Activated CD4-positive, alpha-beta memory T cell treated with anti-CD3 and anti-CD28 coated beads, Interleukin-2, amount 10 ng/mL, durations not matched to agents 7 days and 5 days (primary cell): ENCODE measurements around the gene SETD5. TPM values are rescaled to one million over a fixed set of nuclear protein-coding genes. Genes with fewer than 3 reads are reported as not detected.

ENCODE experiments used
- CTCF ChIA-PET: fragments of 350-600 bp; sonication (Branson Sonifier 250); formaldehyde crosslinking; loops from one replicate; lab custom pipeline; 2021; ENCODE audit warnings: antibody characterized with exemption, inconsistent platforms; lab: Charles Lee
- POLR2A ChIA-PET: fragments of 350-600 bp; sonication (Branson Sonifier 250); formaldehyde crosslinking; loops from one replicate; lab custom pipeline; 2021; ENCODE audit warnings: antibody characterized with exemption; lab: Charles Lee
- DNase-seq: peaks from one replicate; pipeline ENCODE4 v3.0.0-alpha.2; 2020
- H3K27ac Mint-ChIP-seq: one replicate; pipeline ENCODE4 v1.8.0; 2021; ENCODE audit warnings: mild to moderate bottlenecking, mixed read lengths
- H3K27me3 Mint-ChIP-seq: one replicate; pipeline ENCODE4 v1.8.0; 2021; ENCODE audit warnings: mixed read lengths
- H3K36me3 Mint-ChIP-seq: one replicate; pipeline ENCODE4 v1.8.0; 2021; ENCODE audit warnings: low read depth, mixed read lengths
- H3K4me1 Mint-ChIP-seq: one replicate; pipeline ENCODE4 v1.8.0; 2021; ENCODE audit warnings: mixed read lengths
- H3K4me3 Mint-ChIP-seq: one replicate; pipeline ENCODE4 v1.8.0; 2021; ENCODE audit warnings: mild to moderate bottlenecking, mixed read lengths
- H3K9me3 Mint-ChIP-seq: one replicate; pipeline ENCODE4 v1.8.0; 2021; ENCODE audit warnings: mixed read lengths
- total RNA-seq, 2 experiments: library from RNA; stranded (reverse); gene quantifications; one replicate each; pipeline ENCODE4 v1.2.3, GENCODE V29; 2021

The SETD5 gene, protein sequence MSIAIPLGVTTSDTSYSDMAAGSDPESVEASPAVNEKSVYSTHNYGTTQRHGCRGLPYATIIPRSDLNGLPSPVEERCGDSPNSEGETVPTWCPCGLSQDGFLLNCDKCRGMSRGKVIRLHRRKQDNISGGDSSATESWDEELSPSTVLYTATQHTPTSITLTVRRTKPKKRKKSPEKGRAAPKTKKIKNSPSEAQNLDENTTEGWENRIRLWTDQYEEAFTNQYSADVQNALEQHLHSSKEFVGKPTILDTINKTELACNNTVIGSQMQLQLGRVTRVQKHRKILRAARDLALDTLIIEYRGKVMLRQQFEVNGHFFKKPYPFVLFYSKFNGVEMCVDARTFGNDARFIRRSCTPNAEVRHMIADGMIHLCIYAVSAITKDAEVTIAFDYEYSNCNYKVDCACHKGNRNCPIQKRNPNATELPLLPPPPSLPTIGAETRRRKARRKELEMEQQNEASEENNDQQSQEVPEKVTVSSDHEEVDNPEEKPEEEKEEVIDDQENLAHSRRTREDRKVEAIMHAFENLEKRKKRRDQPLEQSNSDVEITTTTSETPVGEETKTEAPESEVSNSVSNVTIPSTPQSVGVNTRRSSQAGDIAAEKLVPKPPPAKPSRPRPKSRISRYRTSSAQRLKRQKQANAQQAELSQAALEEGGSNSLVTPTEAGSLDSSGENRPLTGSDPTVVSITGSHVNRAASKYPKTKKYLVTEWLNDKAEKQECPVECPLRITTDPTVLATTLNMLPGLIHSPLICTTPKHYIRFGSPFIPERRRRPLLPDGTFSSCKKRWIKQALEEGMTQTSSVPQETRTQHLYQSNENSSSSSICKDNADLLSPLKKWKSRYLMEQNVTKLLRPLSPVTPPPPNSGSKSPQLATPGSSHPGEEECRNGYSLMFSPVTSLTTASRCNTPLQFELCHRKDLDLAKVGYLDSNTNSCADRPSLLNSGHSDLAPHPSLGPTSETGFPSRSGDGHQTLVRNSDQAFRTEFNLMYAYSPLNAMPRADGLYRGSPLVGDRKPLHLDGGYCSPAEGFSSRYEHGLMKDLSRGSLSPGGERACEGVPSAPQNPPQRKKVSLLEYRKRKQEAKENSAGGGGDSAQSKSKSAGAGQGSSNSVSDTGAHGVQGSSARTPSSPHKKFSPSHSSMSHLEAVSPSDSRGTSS (N-terminal part only)
- 100 to 1,000 TPM; 110 to 111 TPM for total RNA-seq

DNA sequence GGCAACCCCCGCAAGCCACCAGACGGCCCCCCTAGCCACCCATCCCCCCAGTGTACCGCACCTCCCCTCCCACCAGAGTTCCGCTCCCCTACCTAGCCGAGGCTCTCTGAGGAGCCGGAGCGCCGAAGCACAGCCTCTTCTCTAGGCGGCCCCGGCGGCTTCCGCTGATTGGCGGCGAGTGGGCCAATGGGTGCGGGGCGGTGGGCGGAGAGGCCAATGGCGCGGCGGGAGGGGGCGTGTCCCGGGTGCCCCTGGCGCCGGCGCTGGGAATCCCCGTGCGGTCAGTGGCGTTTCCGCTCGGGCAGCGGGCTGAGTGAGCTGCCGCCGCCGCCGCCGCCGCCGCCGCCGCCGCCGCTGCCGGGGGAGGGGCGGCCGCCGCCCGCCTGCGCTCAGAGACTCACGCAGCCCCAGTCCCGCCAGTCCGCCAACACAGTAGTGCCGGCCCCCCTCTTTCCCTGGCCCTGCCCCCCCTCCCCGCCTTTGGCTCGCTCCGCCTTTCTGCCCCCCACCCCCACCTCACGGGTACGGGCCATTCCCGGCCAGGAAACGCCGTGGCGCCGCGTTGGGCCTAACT, at the start of gene SETD5:
SETD5 (plus strand) TSS at position 284 of the 574 bp plus-strand sequence. CDS start 31,324 bp downstream, outside the sequence.
- ChIA-PET POLR2A (interaction anchor here (0.8 to 10.7 kb wide), 29 partner anchors 7 to 923 kb away, joined by 3 to 257 read pairs (median 11); partner anchors contain the start of genes ARPC4, BRPF1, MTMR14 and RAD18), CTCF (interaction anchor here (4.0 to 4.3 kb wide), 2 partner anchors 34 to 44 kb away, joined by 27 to 30 read pairs; partner anchors contain the start of gene THUMPD3)
- Mint-ChIP-seq H3K4me3 (peak within 1 kb of the TSS; percentile 100), H3K36me3 (peaks cover 50% of the 10 kb centered on the region), H3K27me3 (no peaks in the 10 kb centered on the region), H3K4me1 (peaks cover 66% of the 10 kb centered on the region), H3K27ac (peak within 1 kb of the TSS; percentile 99), H3K9me3 (no peaks in the 10 kb centered on the region)
- DNase-seq = peak; percentile 99

DNA sequence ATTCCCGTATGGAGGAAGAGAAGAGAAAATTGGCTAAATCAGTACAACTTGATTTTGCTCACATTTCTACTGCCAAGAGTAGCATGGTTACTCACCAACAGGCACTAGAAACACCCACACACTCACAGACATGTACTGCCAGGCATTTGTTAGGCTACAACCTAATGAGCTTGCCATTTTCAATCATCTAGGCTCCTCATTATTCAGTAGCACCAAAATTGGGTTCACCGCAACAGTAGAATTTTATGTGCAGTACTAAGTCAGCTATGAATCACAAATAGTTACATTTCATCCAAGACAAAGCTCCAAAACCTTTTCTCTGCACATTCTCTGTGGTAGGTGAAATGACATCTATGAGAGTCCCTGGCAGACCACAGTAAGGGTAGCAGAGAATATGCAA, 49.5 kb upstream of the SETD5 start:
- no peaks in the 10 kb centered on the region for H3K9me3 Mint-ChIP-seq
- no peaks in the 10 kb centered on the region for H3K27me3 Mint-ChIP-seq
- ChIA-PET CTCF (interaction anchor here (1.5 kb wide), 1 partner anchor 17 kb away, joined by 3 read pairs; no protein-coding TSS in a partner anchor), POLR2A (no interaction called here)
- H3K4me3 Mint-ChIP-seq = no peak overlapping the region
- no peaks in the 10 kb centered on the region for H3K36me3 Mint-ChIP-seq
- DNase-seq = no peak
- no peak overlapping the region for H3K27ac Mint-ChIP-seq
- peaks cover 6% of the 10 kb centered on the region for H3K4me1 Mint-ChIP-seq

DNA sequence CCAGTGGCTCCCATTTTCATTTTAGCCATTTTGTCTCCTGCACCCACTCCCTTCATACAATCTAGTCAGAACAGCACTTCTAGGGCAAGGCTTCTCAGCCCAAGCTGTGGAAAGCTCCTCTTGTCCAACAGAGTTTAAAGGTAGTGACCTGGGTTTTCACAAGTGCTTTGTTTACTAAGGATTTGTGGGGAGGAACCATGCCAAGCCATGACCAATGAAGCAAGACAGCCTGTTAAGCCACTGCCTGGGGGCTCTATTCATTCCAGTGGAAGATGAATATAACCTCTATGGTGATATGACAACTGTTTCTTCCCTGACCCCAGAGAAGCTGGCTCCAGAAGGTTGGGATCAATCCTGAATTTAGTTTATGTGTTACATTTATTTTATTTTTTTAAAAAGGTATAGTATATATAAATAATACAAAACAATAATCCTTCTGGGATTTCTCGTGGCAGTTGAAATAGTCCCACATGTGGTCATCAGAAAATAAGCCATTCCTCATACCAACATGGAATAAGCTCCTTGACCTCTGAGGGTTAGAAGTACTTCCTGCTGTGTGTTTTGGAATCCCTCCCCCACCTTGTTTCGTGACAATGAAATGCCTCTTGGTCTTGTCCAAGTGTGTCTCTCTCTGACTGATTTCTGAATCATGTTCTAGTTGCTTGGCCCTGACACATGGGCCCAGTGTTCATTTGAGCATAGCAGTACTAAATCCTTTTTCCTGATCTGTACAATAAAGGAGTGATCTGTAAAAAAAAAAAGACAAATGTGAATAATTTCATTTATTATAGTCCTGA, 47.9 kb upstream of the SETD5 start:
- ChIA-PET CTCF (no interaction called here), POLR2A (interaction anchor here (1.0 kb wide), 1 partner anchor 47 kb away, joined by 3 read pairs; the partner anchor contains the start of gene SETD5)
- Mint-ChIP-seq H3K36me3 (no peaks in the 10 kb centered on the region), H3K4me1 (peaks cover 18% of the 10 kb centered on the region), H3K9me3 (no peaks in the 10 kb centered on the region), H3K27me3 (no peaks in the 10 kb centered on the region), H3K4me3 (no peak overlapping the region), H3K27ac (no peak overlapping the region)
- no peak for DNase-seq

DNA sequence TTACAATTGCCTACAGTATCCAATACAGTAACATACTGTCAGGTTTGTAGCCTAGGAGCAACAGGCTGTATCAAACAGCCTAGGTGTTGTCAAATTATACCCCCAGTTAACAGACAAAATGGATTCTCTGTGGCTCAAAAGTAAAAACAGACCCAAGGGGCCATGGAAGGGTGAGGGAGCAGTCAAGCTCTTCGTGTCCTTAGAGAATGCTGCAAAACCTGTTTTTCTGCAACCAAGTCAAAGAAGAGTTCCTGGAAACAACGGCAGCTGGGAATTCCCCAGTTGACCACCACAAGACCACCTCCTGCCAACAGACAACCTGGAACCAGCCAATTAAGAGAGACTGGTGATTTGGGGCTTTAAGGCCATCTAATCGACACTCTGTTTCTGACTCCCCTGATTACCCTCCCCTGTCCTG, 45.7 kb upstream of the SETD5 start:
- H3K4me3 Mint-ChIP-seq = no peak overlapping the region
- H3K27me3 Mint-ChIP-seq = no peaks in the 10 kb centered on the region
- H3K4me1 Mint-ChIP-seq = peaks cover 32% of the 10 kb centered on the region
- ChIA-PET POLR2A (interaction anchor here (3.8 kb wide), 1 partner anchor 11 kb away, joined by 40 read pairs; the partner anchor contains the start of gene THUMPD3), CTCF (interaction anchor here (2.0 to 3.7 kb wide), 4 partner anchors 11 to 376 kb away, joined by 15 to 50 read pairs (median 24); partner anchors contain the start of gene THUMPD3)
- no peaks in the 10 kb centered on the region for H3K36me3 Mint-ChIP-seq
- H3K27ac Mint-ChIP-seq = no peak overlapping the region
- no peaks in the 10 kb centered on the region for H3K9me3 Mint-ChIP-seq
- DNase-seq = no peak

DNA sequence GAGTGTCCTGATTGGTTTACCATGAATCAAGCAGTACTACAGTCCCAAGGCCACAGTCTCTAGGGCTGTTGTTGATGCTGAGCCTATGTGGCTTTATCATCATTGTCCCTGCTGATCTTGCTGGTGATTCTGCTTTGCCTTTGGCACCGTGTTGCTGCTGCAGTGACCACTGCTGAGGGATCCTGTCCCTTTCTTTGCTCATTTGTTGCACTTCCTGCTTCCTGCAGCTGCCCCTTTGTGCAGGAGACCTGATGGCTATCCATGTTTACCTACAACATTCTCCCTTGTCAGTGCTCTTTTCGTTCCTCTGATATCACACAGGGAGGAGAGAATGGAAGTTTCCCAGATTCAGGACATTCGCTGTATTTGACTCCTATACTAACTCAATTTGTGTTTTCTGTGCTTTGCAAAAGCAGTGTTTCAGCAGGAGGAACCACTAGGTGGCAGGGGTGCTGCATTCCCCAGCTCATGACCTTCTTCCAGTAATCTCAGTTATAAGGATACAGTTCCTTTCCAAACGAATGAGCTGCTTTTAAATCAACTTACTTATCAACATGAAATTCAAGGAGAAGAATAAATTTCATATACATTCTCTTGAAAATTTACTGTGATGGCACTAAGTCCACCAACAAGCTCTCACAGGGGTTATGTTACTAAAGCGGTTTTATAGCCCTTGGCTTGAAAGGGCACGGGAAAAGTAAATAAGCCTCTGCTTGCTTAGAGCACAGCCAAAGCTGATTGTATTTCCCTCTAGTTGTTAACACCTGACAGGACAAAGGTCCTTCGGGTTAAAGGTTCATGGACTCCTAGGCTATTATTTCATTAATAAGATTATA, 44.3 kb upstream of the SETD5 start:
- peak overlapping the region; percentile 28 for H3K27ac Mint-ChIP-seq
- no peaks in the 10 kb centered on the region for H3K27me3 Mint-ChIP-seq
- no peaks in the 10 kb centered on the region for H3K36me3 Mint-ChIP-seq
- H3K4me3 Mint-ChIP-seq = no peak overlapping the region
- ChIA-PET CTCF (interaction anchor here (0.6 to 3.7 kb wide), 33 partner anchors 9 to 396 kb away, joined by 3 to 50 read pairs (median 4); partner anchors contain the start of genes BRPF1, OGG1 and THUMPD3), POLR2A (interaction anchor here (1.0 to 3.8 kb wide), 5 partner anchors 10 to 380 kb away, joined by 3 to 40 read pairs (median 4); partner anchors contain the start of genes BRPF1, SETD5 and THUMPD3)
- peaks cover 32% of the 10 kb centered on the region for H3K4me1 Mint-ChIP-seq
- peak; percentile 72 for DNase-seq
- H3K9me3 Mint-ChIP-seq = no peaks in the 10 kb centered on the region

DNA sequence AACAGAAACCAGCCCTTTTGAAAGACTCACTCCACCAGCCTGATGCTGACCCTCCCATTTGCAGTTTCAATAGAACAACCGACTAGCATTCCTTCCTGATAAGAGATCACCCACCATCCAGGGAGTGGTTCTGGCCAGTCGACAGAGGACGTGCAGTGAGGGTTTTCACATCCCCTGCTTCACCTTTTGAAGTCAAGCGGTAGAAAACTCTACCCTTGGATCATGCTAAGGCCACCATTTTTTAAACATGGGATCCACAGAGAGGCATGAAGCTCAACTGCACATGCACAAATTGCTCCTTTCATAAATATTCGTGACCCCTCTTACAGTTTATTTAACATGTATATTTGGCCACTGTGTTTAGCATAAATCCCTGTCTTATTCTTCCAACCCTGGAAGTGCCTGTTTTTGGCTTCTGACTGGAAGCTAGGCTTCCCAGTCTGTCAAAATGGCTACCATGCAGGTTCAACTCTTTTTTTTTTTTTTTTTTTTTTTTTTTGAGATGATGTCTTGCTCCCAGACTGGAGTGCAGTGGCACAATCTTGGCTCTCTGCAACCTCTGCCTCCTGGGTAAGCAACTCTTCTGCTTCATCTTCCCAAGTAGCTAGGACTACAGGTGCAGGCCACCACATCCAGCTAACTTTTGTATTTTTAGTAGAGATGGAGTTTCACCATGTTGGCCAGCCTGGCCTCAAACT, 35.6 kb upstream of the SETD5 start:
- Mint-ChIP-seq H3K36me3 (peaks cover 31% of the 10 kb centered on the region), H3K27ac (peak overlapping the region; percentile 19), H3K4me3 (no peak overlapping the region), H3K4me1 (peaks cover 38% of the 10 kb centered on the region), H3K27me3 (no peaks in the 10 kb centered on the region), H3K9me3 (no peaks in the 10 kb centered on the region)
- CTCF ChIA-PET = interaction anchor here (0.7 to 3.0 kb wide), 6 partner anchors 9 to 288 kb away, joined by 3 to 50 read pairs (median 11); partner anchors contain the start of gene MTMR14
- POLR2A ChIA-PET = interaction anchor here (1.0 to 4.8 kb wide), 13 partner anchors 9 to 431 kb away, joined by 3 to 257 read pairs (median 8); partner anchors contain the start of genes ARPC4, MTMR14, RAD18 and SETD5
- no peak for DNase-seq

DNA sequence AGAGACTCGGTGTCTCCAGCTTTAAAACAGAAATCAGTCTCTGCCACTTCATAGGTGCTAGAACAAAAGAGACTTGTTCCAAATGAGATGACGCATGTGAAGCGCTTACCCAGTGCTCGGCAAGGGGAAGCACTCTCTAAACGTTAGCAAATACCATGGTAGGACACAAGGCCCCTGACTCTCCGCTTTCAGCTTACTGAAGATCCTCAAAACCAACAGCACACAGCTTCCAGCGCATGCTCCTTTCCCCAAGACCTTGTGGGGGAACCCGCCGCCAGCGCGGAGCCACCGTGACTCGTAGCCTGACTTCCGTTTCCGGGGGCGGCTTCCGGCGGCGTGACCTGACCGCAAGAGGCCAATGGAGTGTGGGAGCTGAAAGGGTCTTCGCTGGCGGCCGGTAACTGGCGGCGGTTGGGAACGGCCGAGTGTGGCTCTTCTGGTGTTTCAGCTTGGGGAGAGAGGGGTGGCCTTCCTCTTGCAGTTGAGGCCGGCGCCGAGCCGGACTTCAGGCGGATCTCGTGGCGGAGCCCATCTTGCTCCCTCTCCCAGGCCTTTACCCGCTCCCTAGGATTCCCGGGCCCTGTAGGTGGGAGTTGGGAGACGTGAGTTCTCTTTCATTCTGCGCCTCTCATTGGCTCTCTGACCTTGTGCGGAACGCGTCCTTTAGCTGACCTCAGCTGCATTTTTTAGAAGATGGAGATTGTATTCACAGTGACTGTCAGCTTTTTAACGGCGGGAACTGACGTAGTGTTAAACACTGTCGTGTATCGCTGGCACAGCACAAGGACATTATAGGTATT, 34.5 kb upstream of the SETD5 start, which contains the start of gene THUMPD3:
THUMPD3 (plus strand) TSS at position 324 of the 800 bp plus-strand sequence. CDS start 2,015 bp downstream, outside the sequence.
- POLR2A ChIA-PET = interaction anchor here (0.8 to 4.8 kb wide), 26 partner anchors 9 to 614 kb away, joined by 3 to 257 read pairs (median 4); partner anchors contain the start of genes ARPC4, MTMR14, RAD18 and SETD5
- H3K4me1 Mint-ChIP-seq = peaks cover 39% of the 10 kb centered on the region
- H3K36me3 Mint-ChIP-seq = peaks cover 37% of the 10 kb centered on the region
- peak within 1 kb of the TSS; percentile 98 for H3K27ac Mint-ChIP-seq
- no peaks in the 10 kb centered on the region for H3K9me3 Mint-ChIP-seq
- DNase-seq = peak; percentile 92
- H3K4me3 Mint-ChIP-seq = peak within 1 kb of the TSS; percentile 95
- CTCF ChIA-PET = interaction anchor here (0.7 to 3.0 kb wide), 12 partner anchors 9 to 391 kb away, joined by 3 to 50 read pairs (median 6); partner anchors contain the start of gene MTMR14
- no peaks in the 10 kb centered on the region for H3K27me3 Mint-ChIP-seq

DNA sequence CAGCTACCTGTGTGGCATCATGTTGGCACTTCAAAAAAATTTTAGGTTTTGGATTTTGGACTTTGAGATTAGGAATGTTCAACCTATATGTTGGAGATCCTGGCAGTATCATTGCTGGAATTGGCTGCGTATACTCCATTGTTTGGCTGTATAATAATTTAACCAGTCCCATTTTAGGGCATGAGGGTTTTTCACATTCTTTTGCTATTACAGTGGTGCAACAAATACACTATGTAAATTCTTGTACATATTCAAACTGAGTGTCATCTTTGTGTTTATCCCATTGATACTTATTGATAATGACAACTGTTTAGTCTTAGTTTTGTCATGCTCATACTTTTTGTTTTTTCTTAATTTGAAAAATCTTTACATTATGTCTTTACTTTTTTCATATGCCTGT, 27.9 kb upstream of the SETD5 start:
- H3K9me3 Mint-ChIP-seq = no peaks in the 10 kb centered on the region
- peaks cover 78% of the 10 kb centered on the region for H3K36me3 Mint-ChIP-seq
- H3K27me3 Mint-ChIP-seq = no peaks in the 10 kb centered on the region
- no peak overlapping the region for H3K4me3 Mint-ChIP-seq
- ChIA-PET CTCF (interaction anchor here (0.7 to 1.0 kb wide), 2 partner anchors 16 to 131 kb away, joined by 3 read pairs; no protein-coding TSS in a partner anchor), POLR2A (interaction anchor here (1.0 to 3.9 kb wide), 2 partner anchors 8 to 26 kb away, joined by 4 to 11 read pairs; no protein-coding TSS in a partner anchor)
- DNase-seq = no peak
- H3K4me1 Mint-ChIP-seq = peaks cover 43% of the 10 kb centered on the region
- H3K27ac Mint-ChIP-seq = no peak overlapping the region

DNA sequence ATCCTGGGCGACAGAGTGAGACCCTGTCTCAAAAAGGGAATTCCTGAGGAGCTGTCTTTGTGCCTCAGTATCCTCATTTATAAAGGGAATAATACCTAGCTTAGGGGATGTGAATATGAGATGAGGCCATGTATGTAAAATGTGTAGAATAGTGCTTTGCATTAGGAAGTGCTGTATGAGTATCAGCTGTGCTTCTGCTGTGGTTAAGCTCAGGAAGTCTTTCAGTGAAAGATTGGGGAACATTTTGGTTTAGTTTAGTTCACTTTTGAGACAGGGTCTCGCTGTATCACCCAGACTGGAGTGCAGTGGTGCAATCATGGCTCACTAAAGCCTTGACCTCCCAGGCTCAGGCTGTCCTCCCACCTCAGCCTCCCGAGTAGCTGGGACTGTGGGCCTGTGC, 23.9 kb upstream of the SETD5 start:
- H3K4me3 Mint-ChIP-seq = no peak overlapping the region
- H3K27me3 Mint-ChIP-seq = no peaks in the 10 kb centered on the region
- peaks cover 21% of the 10 kb centered on the region for H3K4me1 Mint-ChIP-seq
- H3K9me3 Mint-ChIP-seq = no peaks in the 10 kb centered on the region
- CTCF ChIA-PET = interaction anchor here (1.6 to 2.4 kb wide), 2 partner anchors 11 to 20 kb away, joined by 4 to 12 read pairs; partner anchors contain the start of gene THUMPD3
- DNase-seq = no peak
- POLR2A ChIA-PET = interaction anchor here (0.7 to 3.5 kb wide), 4 partner anchors 11 to 92 kb away, joined by 3 to 24 read pairs (median 3); partner anchors contain the start of gene THUMPD3
- H3K36me3 Mint-ChIP-seq = peaks cover 84% of the 10 kb centered on the region
- H3K27ac Mint-ChIP-seq = peak overlapping the region; percentile 16
